Dendritic cell treated with granulocyte-macrophage colony-stimulating factor and Interleukin-4, amounts not matched to agents 40 ng/mL and 50 ng/mL, for 4 days (primary cell): ENCODE results near the gene ECE1.

Experiments used
- H3K27ac Mint-ChIP-seq: one replicate; pipeline ENCODE4 v1.8.0; 2022; ENCODE audit warnings: mild to moderate bottlenecking, mixed read lengths
- H3K27me3 Mint-ChIP-seq: one replicate; pipeline ENCODE4 v1.8.0; 2022; ENCODE audit warnings: mild to moderate bottlenecking, mixed read lengths
- H3K36me3 Mint-ChIP-seq: one replicate; pipeline ENCODE4 v1.8.0; 2022; ENCODE audit warnings: low read depth, mixed read lengths
- H3K4me1 Mint-ChIP-seq: one replicate; pipeline ENCODE4 v1.8.0; 2022; ENCODE audit warnings: low read depth, mixed read lengths
- H3K4me3 Mint-ChIP-seq: one replicate; pipeline ENCODE4 v1.8.0; 2022; ENCODE audit warnings: mild to moderate bottlenecking, moderate library complexity, mixed read lengths
- H3K9me3 Mint-ChIP-seq: one replicate; pipeline ENCODE4 v1.8.0; 2022; ENCODE audit warnings: mixed read lengths
- intact Hi-C: fragments of 100-400 bp; cut with micrococcal nuclease; formaldehyde crosslinking; loops from one replicate; pipeline ENCODE4 v1.15.0; 2022

ECE1 gene

GRCh38 chr1:21331752-21332478 lies 41.7 kb upstream of the ECE1 start:
- Mint-ChIP-seq H3K36me3 (no peaks in the 10 kb centered on the region), H3K9me3 (no peaks in the 10 kb centered on the region), H3K27me3 (peaks cover 61% of the 10 kb centered on the region), H3K4me1 (peaks cover 44% of the 10 kb centered on the region), H3K4me3 (no peak overlapping the region), H3K27ac (no peak overlapping the region)
- intact Hi-C loops: loop anchor here (5.0 kb wide), 1 partner anchor 40 kb away; the partner anchor contains the start of gene ECE1

GRCh38 chr1:21330544-21330943 lies 40.3 kb upstream of the ECE1 start:
- Mint-ChIP-seq H3K9me3 (no peaks in the 10 kb centered on the region), H3K27ac (no peak overlapping the region), H3K4me1 (peaks cover 51% of the 10 kb centered on the region), H3K36me3 (no peaks in the 10 kb centered on the region), H3K27me3 (peaks cover 62% of the 10 kb centered on the region), H3K4me3 (no peak overlapping the region)
- intact Hi-C loops: loop anchor here (5.0 kb wide), 1 partner anchor 38 kb away; the partner anchor contains the start of gene ECE1

GRCh38 chr1:21329209-21329844 lies 39.1 kb upstream of the ECE1 start:
- Mint-ChIP-seq H3K36me3 (no peaks in the 10 kb centered on the region), H3K4me3 (no peak overlapping the region), H3K4me1 (peaks cover 51% of the 10 kb centered on the region), H3K9me3 (no peaks in the 10 kb centered on the region), H3K27me3 (peaks cover 56% of the 10 kb centered on the region), H3K27ac (no peak overlapping the region)
- intact Hi-C loops: no loop called here

- no peaks in the 10 kb centered on the region for H3K9me3 Mint-ChIP-seq
- no peak overlapping the region for H3K27ac Mint-ChIP-seq
- H3K27me3 Mint-ChIP-seq: peaks cover 52% of the 10 kb centered on the region
- H3K36me3 Mint-ChIP-seq: no peaks in the 10 kb centered on the region
- H3K4me1 Mint-ChIP-seq: peaks cover 53% of the 10 kb centered on the region
- H3K4me3 Mint-ChIP-seq: no peak overlapping the region
- intact Hi-C loops: no loop called here
These were observed 37.5 kb upstream of the ECE1 start for GRCh38 chr1:21327566-21328323.

GRCh38 chr1:21326861-21327344 lies 36.6 kb upstream of the ECE1 start:
- Mint-ChIP-seq H3K27ac (peak overlapping the region; percentile 22), H3K27me3 (peaks cover 52% of the 10 kb centered on the region), H3K4me3 (no peak overlapping the region), H3K4me1 (peaks cover 62% of the 10 kb centered on the region), H3K9me3 (no peaks in the 10 kb centered on the region), H3K36me3 (no peaks in the 10 kb centered on the region)
- intact Hi-C loops: no loop called here

GRCh38 chr1:21325731-21326387 lies 35.6 kb upstream of the ECE1 start:
- Mint-ChIP-seq H3K36me3 (no peaks in the 10 kb centered on the region), H3K9me3 (no peaks in the 10 kb centered on the region), H3K4me1 (peaks cover 62% of the 10 kb centered on the region), H3K4me3 (no peak overlapping the region), H3K27me3 (peaks cover 47% of the 10 kb centered on the region), H3K27ac (peak overlapping the region; percentile 22)
- intact Hi-C loops: no loop called here

- intact Hi-C loops: no loop called here
- H3K4me1 Mint-ChIP-seq: peaks cover 56% of the 10 kb centered on the region
- no peaks in the 10 kb centered on the region for H3K36me3 Mint-ChIP-seq
- H3K27ac Mint-ChIP-seq: peak overlapping the region; percentile 9
- H3K27me3 Mint-ChIP-seq: peaks cover 45% of the 10 kb centered on the region
- no peaks in the 10 kb centered on the region for H3K9me3 Mint-ChIP-seq
- no peak overlapping the region for H3K4me3 Mint-ChIP-seq
These were observed 35.0 kb upstream of the ECE1 start for GRCh38 chr1:21325231-21325718.

GRCh38 chr1:21324368-21325141 lies 34.3 kb upstream of the ECE1 start:
- Mint-ChIP-seq H3K36me3 (no peaks in the 10 kb centered on the region), H3K27ac (peak overlapping the region; percentile 9), H3K9me3 (no peaks in the 10 kb centered on the region), H3K27me3 (peaks cover 44% of the 10 kb centered on the region), H3K4me1 (peaks cover 56% of the 10 kb centered on the region), H3K4me3 (peak overlapping the region; percentile 14)
- intact Hi-C loops: no loop called here

GRCh38 chr1:21323091-21323490 lies 32.8 kb upstream of the ECE1 start:
- Mint-ChIP-seq H3K4me3 (no peak overlapping the region), H3K4me1 (peaks cover 59% of the 10 kb centered on the region), H3K9me3 (no peaks in the 10 kb centered on the region), H3K27ac (peak overlapping the region; percentile 55), H3K36me3 (no peaks in the 10 kb centered on the region), H3K27me3 (peaks cover 36% of the 10 kb centered on the region)
- intact Hi-C loops: no loop called here

- Mint-ChIP-seq H3K9me3 (no peaks in the 10 kb centered on the region), H3K27ac (peak overlapping the region; percentile 55), H3K4me1 (peaks cover 61% of the 10 kb centered on the region), H3K27me3 (peaks cover 34% of the 10 kb centered on the region), H3K36me3 (no peaks in the 10 kb centered on the region), H3K4me3 (no peak overlapping the region)
- intact Hi-C loops: no loop called here
These were observed 32.4 kb upstream of the ECE1 start for GRCh38 chr1:21322681-21323016.

- Mint-ChIP-seq H3K4me1 (peaks cover 62% of the 10 kb centered on the region), H3K27me3 (peaks cover 29% of the 10 kb centered on the region), H3K27ac (peak overlapping the region; percentile 55), H3K9me3 (no peaks in the 10 kb centered on the region), H3K4me3 (no peak overlapping the region), H3K36me3 (no peaks in the 10 kb centered on the region)
- intact Hi-C loops: no loop called here
These were observed 31.9 kb upstream of the ECE1 start for GRCh38 chr1:21321963-21322680.

- no peaks in the 10 kb centered on the region for H3K9me3 Mint-ChIP-seq
These were observed 30.3 kb upstream of the ECE1 start for GRCh38 chr1:21320410-21321108.

More at GRCh38 chr1:21320410-21321108, 30.3 kb upstream of the ECE1 start:
- H3K4me3 Mint-ChIP-seq: no peak overlapping the region
- peaks cover 50% of the 10 kb centered on the region for H3K4me1 Mint-ChIP-seq
- intact Hi-C loops: no loop called here
- peaks cover 14% of the 10 kb centered on the region for H3K27me3 Mint-ChIP-seq
- H3K36me3 Mint-ChIP-seq: no peaks in the 10 kb centered on the region
- no peak overlapping the region for H3K27ac Mint-ChIP-seq
